ENCODE measurements around the gene SLC22A7.

- no peak for TF ChIP-seq POLR2A (IDR thresholded peaks at IDR 0.05; ENCODE audit: low read depth, low read length)
- TF ChIP-seq TAF1 (IDR thresholded peaks at IDR 0.05; ENCODE audit: low read depth, low read length): no peak
- no peak for TF ChIP-seq POLR2AphosphoS5 (IDR thresholded peaks at IDR 0.05; ENCODE audit: low read depth, low read length)
- no peak for TF ChIP-seq POU2F2 (IDR thresholded peaks at IDR 0.05; ENCODE audit: low read depth, low read length)
Measured at GRCh38 chr6:43307451-43308100, 9.5 kb downstream of the SLC22A7 start.
